Kidney (tissue), 14 donors: ENCODE data around the gene HSPH1. TPM values are rescaled to one million over a fixed set of nuclear protein-coding genes. Genes with fewer than 3 reads are reported as not detected.

Experiments used
- DNase-seq, 5 donors: peaks; one replicate each; pipeline ENCODE4 v3.0.0-alpha.2; 2013 to 2020
- FAIRE-seq: peaks from 2 replicates; lab custom pipeline; 2012; peaks lifted over from hg19 to GRCh38; lab: Jason Lieb, UNC
- H3K27ac ChIP-seq, 2 donors: one replicate each; pipeline ENCODE4 v1.7.0; 2013; ENCODE audit warnings: low read depth in 2 of 2, low read length in 2 of 2, inconsistent platforms in 1 of 2
- H3K27me3 ChIP-seq: one replicate; pipeline ENCODE4 v1.7.1; 2013; ENCODE audit warnings: low read length, inconsistent platforms; ENCODE audit not compliant: control insufficient read depth, insufficient read depth
- H3K36me3 ChIP-seq, 3 donors: one replicate each; pipeline versions ENCODE4 v1.7.0 to v1.7.1; 2013; ENCODE audit warnings: low read length in 3 of 3, control low read depth in 1 of 3, inconsistent platforms in 1 of 3; ENCODE audit not compliant: insufficient read depth in 3 of 3, control insufficient read depth in 2 of 3
- H3K4me1 ChIP-seq, 3 donors: one replicate each; pipeline versions ENCODE4 v1.7.0 to v1.7.1; 2013; ENCODE audit warnings: low read length in 3 of 3, inconsistent platforms in 1 of 3, low read depth in 1 of 3; ENCODE audit not compliant: control insufficient read depth in 2 of 3, insufficient read depth in 2 of 3
- H3K4me3 ChIP-seq, 3 donors: one replicate each; pipeline versions ENCODE4 v1.7.0 to v1.8.1; 2013; ENCODE audit warnings: low read length in 3 of 3, control low read depth in 1 of 3, inconsistent platforms in 1 of 3
- H3K9ac ChIP-seq, 3 donors: one replicate each; pipeline versions ENCODE4 v1.7.0 to v1.7.1; 2013; ENCODE audit warnings: low read length in 3 of 3, control low read depth in 1 of 3, inconsistent platforms in 1 of 3
- H3K9me3 ChIP-seq, 3 donors: one replicate each; pipeline versions ENCODE4 v1.7.0 to v1.7.1; 2013; ENCODE audit warnings: low read length in 3 of 3, control low read depth in 1 of 3, inconsistent platforms in 1 of 3; ENCODE audit not compliant: control insufficient read depth in 2 of 3, insufficient read depth in 1 of 3
- CTCF ChIP-seq: IDR thresholded peaks from 3 replicates; pipeline ENCODE4 v1.5.1; 2012; ENCODE audit warnings: mild to moderate bottlenecking, moderate library complexity, borderline replicate concordance; ENCODE audit not compliant: insufficient read depth; ENCODE audit errors: extremely low read depth
- intact Hi-C: fragments of 100-400 bp; cut with DNase I; formaldehyde crosslinking; loops from one replicate; pipeline ENCODE4 v1.11.1; 2022
- polyA plus RNA-seq: library from polyadenylated mRNA; stranded (reverse); fragments of 350-450 nt; fragmentation: Illumina TruSeq; extraction: RNeasy Lipid Tissue Mini Kit (QIAGEN cat#74804); gene quantifications from one replicate; pipeline ENCODE4 v1.2.3, GENCODE V29; 2014; ENCODE audit warnings: low read depth, low replicate concordance; ENCODE audit not compliant: insufficient read depth
- total RNA-seq: library from RNA; stranded (reverse); fragmentation: NEBNext Ultra II Directional; extraction: Animal tissue kit (Norgen Biotek cat#: 25700); gene quantifications from one replicate; pipeline ENCODE4 v1.2.1, GENCODE V29; 2021
- donor health status: control.
- donor health status: control.
- donor health status: control.
- donor health status: control.
- donor health status: control.
- donor health status: DM: yes; HTN: yes; CAD: no.
- donor health status: Normal renal cell carcinoma (clear cell type).

The HSPH1 gene
- total and polyA plus RNA-seq, 2 donors from 2014 or later: 46.2 to 66.2 TPM

DNA sequence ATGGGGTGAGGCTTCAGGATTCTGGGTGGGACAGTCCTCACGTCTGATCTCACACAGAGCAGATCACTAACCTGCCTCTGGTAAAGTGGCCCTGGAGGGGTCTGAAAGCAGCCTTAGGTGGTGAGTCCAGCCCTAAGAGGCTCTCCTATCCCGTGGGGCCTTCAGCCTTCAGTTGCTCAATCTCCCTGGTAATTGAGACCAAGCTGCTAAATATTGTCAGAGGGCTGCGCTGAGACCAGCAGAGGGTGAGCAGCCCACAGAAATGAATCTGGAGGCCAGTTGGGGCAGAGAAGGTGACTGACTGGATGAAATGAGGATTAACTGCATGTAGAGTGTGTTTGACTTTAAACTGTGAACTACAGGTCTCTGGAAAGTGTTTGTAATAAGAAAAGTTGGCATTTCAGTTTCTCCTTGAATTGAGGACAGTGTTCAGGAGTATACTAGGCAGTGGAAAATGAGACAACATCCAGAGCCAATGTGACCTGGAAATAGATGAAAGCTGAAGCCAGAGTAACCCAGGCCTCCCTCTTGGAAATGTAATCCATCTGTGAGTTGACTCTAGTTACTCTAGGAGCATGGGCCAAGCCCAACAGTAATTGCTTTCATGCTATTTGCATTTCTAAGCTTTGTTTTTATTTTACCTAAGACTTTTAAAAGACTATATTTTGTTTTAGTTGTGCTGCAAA lies 14.3 kb upstream of the HSPH1 start:
- H3K36me3 ChIP-seq: no peaks in the 10 kb centered on the region
- H3K4me3 ChIP-seq: no peak overlapping the region
- H3K27me3 ChIP-seq: no peaks in the 10 kb centered on the region
- TF ChIP-seq CTCF: no peak
- DNase-seq (peak in 3 of 5 donors; percentile 22 to 39 (median 35)), FAIRE-seq (no peak)
- no peaks in the 10 kb centered on the region for H3K9me3 ChIP-seq
- no peak overlapping the region for H3K9ac ChIP-seq
- intact Hi-C loops: no loop called here
- H3K27ac ChIP-seq: no peak overlapping the region
- H3K4me1 ChIP-seq: no peaks in the 10 kb centered on the region

DNA sequence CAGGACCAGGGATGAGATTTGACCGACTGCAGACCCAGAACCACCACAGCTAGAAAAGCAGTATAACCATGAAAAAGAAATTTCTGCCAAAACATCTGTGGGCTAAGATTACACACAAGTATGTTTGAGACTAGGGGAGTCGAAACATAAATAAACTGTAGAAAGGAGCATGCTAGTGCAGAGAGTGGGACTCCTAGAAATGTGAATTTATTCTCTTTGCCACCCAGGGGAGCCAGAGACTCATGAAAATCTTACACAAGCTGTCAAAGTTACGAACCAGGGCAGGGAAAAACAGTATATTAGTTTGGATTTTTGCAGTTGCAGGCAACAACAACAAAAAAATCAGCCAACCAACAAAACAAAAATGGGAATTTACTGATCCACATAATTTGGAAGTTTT lies 12.3 kb upstream of the HSPH1 start:
- H3K4me3 ChIP-seq: no peak overlapping the region
- no peaks in the 10 kb centered on the region for H3K4me1 ChIP-seq
- intact Hi-C loops: no loop called here
- DNase-seq (peak in 1 of 5 donors; percentile 63), FAIRE-seq (no peak)
- no peaks in the 10 kb centered on the region for H3K9me3 ChIP-seq
- H3K36me3 ChIP-seq: no peaks in the 10 kb centered on the region
- TF ChIP-seq CTCF: no peak
- H3K27me3 ChIP-seq: no peaks in the 10 kb centered on the region
- no peak overlapping the region for H3K9ac ChIP-seq
- H3K27ac ChIP-seq: no peak overlapping the region

DNA sequence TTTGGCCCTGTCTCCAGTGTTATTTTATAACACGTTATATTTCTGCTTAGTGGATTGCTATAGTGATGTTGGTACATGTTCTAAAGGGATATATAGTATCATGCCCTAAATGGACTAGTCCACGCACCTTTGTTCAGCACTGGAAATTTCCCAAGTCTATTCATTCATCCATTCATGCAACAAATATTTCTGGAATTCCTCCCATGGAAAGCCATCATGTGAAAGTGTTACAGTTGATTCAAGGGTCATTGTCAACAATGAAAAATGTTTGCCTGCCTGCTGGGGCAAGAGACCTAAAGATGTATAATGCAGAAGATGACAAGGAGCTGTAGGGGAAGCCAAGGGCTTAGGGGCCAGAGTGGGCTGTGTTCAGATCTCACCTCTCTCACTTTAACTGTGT lies 10.8 kb upstream of the HSPH1 start:
- DNase-seq (peak in 1 of 5 donors; percentile 18), FAIRE-seq (no peak)
- H3K27ac ChIP-seq: no peak overlapping the region
- no peak overlapping the region for H3K4me3 ChIP-seq
- H3K9me3 ChIP-seq: no peaks in the 10 kb centered on the region
- no peaks in the 10 kb centered on the region for H3K27me3 ChIP-seq
- TF ChIP-seq CTCF: no peak
- H3K9ac ChIP-seq: no peak overlapping the region
- no peaks in the 10 kb centered on the region for H3K4me1 ChIP-seq
- intact Hi-C loops: no loop called here
- no peaks in the 10 kb centered on the region for H3K36me3 ChIP-seq
